Mesodermal cell (in vitro differentiated cells): ENCODE results near the gene ZNF521.

Experiments
- H3K27ac ChIP-seq: 2 replicates; pipeline ENCODE4 v1.7.0; 2013; ENCODE audit warnings: mild to moderate bottlenecking, low read depth, low read length, moderate library complexity; ENCODE audit not compliant: severe bottlenecking
- H3K36me3 ChIP-seq: 2 replicates; pipeline ENCODE4 v1.7.1; 2013; ENCODE audit warnings: mild to moderate bottlenecking, low read length, moderate library complexity; ENCODE audit not compliant: control insufficient read depth, insufficient read depth
- H3K4me1 ChIP-seq: one replicate; pipeline ENCODE4 v1.7.1; 2013; ENCODE audit warnings: mild to moderate bottlenecking, low read length; ENCODE audit not compliant: insufficient read depth, control insufficient read depth, poor library complexity, severe bottlenecking
- H3K4me3 ChIP-seq: 2 replicates; pipeline ENCODE4 v1.7.0; 2013; ENCODE audit warnings: low read length, control low read depth, mild to moderate bottlenecking; ENCODE audit not compliant: insufficient read depth, poor library complexity, severe bottlenecking; ENCODE audit errors: extremely low read depth
- H3K9me3 ChIP-seq: 2 replicates; pipeline ENCODE4 v1.7.1; 2013; ENCODE audit warnings: mild to moderate bottlenecking, low read length, moderate library complexity; ENCODE audit not compliant: control insufficient read depth
- WGBS, 2 experiments: methylation state at CpG; one replicate each; pipeline ENCODE4 v1.1.5; 2013; ENCODE audit warnings: missing lambda C conversion rate in 2 of 2; ENCODE audit not compliant: insufficient coverage in 2 of 2; 5-methylcytosine and 5-hydroxymethylcytosine counted together

The ZNF521 gene

GRCh38 chr18:25335676-25336075 lies 16.3 kb downstream of the ZNF521 start:
- Histone ChIP-seq H3K4me1 (peaks cover 7% of the 10 kb centered on the region), H3K27ac (no peak overlapping the region), H3K9me3 (no peaks in the 10 kb centered on the region), H3K4me3 (no peak overlapping the region), H3K36me3 (no peaks in the 10 kb centered on the region)
- 90 to 93% methylated on average over 5 to 6 of the region's 6 CpGs for WGBS, 2 experiments

GRCh38 chr18:25335062-25335461 lies 16.9 kb downstream of the ZNF521 start:
- peaks cover 7% of the 10 kb centered on the region for H3K4me1 ChIP-seq
- H3K36me3 ChIP-seq = no peaks in the 10 kb centered on the region
- H3K9me3 ChIP-seq = no peaks in the 10 kb centered on the region
- WGBS, 2 experiments = 89 to 100% methylated on average over 3 of the region's 3 CpGs
- no peak overlapping the region for H3K4me3 ChIP-seq
- no peak overlapping the region for H3K27ac ChIP-seq

- Histone ChIP-seq H3K27ac (no peak overlapping the region), H3K36me3 (no peaks in the 10 kb centered on the region), H3K9me3 (no peaks in the 10 kb centered on the region), H3K4me3 (no peak overlapping the region), H3K4me1 (peaks cover 7% of the 10 kb centered on the region)
- WGBS, 2 experiments = 80 to 100% methylated on average over 1 of the region's 2 CpGs
These were observed 17.4 kb downstream of the ZNF521 start for GRCh38 chr18:25334588-25334987.

GRCh38 chr18:25332002-25332401 lies 20.0 kb downstream of the ZNF521 start:
- no peaks in the 10 kb centered on the region for H3K36me3 ChIP-seq
- no peak overlapping the region for H3K4me3 ChIP-seq
- no peak overlapping the region for H3K27ac ChIP-seq
- H3K9me3 ChIP-seq = no peaks in the 10 kb centered on the region
- peaks cover 14% of the 10 kb centered on the region for H3K4me1 ChIP-seq

GRCh38 chr18:25329783-25330182 lies 22.2 kb downstream of the ZNF521 start:
- WGBS, 2 experiments = 88 to 92% methylated on average over 1 of the region's 1 CpG
- no peak overlapping the region for H3K4me3 ChIP-seq
- H3K9me3 ChIP-seq = no peaks in the 10 kb centered on the region
- peaks cover 14% of the 10 kb centered on the region for H3K4me1 ChIP-seq
- H3K27ac ChIP-seq = no peak overlapping the region
- no peaks in the 10 kb centered on the region for H3K36me3 ChIP-seq

GRCh38 chr18:25327584-25327983 lies 24.4 kb downstream of the ZNF521 start:
- 85 to 87% methylated on average over 9 of the region's 9 CpGs for WGBS, 2 experiments
- H3K4me3 ChIP-seq = no peak overlapping the region
- no peak overlapping the region for H3K27ac ChIP-seq
- no peaks in the 10 kb centered on the region for H3K9me3 ChIP-seq
- no peaks in the 10 kb centered on the region for H3K36me3 ChIP-seq
- H3K4me1 ChIP-seq = peaks cover 14% of the 10 kb centered on the region

- Histone ChIP-seq H3K27ac (no peak overlapping the region), H3K9me3 (no peaks in the 10 kb centered on the region), H3K4me3 (no peak overlapping the region), H3K4me1 (peaks cover 18% of the 10 kb centered on the region), H3K36me3 (peaks cover 5% of the 10 kb centered on the region)
- 80 to 100% methylated on average over 1 of the region's 4 CpGs for WGBS, 2 experiments
These were observed 25.5 kb downstream of the ZNF521 start for GRCh38 chr18:25326361-25326952.

GRCh38 chr18:25322806-25323205 lies 29.2 kb downstream of the ZNF521 start:
- Histone ChIP-seq H3K4me3 (no peak overlapping the region), H3K27ac (no peak overlapping the region), H3K9me3 (no peaks in the 10 kb centered on the region), H3K4me1 (peaks cover 13% of the 10 kb centered on the region), H3K36me3 (peaks cover 33% of the 10 kb centered on the region)
- 63 to 83% methylated on average over 2 of the region's 4 CpGs for WGBS, 2 experiments

GRCh38 chr18:25316381-25317018 lies 35.5 kb downstream of the ZNF521 start:
- Histone ChIP-seq H3K9me3 (no peaks in the 10 kb centered on the region), H3K4me1 (peaks cover 1% of the 10 kb centered on the region), H3K4me3 (no peak overlapping the region), H3K27ac (no peak overlapping the region), H3K36me3 (peaks cover 28% of the 10 kb centered on the region)
- WGBS, 2 experiments = 83 to 87% methylated on average over 9 of the region's 9 CpGs

GRCh38 chr18:25314838-25315190 lies 37.2 kb downstream of the ZNF521 start:
- Histone ChIP-seq H3K36me3 (peaks cover 14% of the 10 kb centered on the region), H3K4me1 (no peaks in the 10 kb centered on the region), H3K4me3 (no peak overlapping the region), H3K27ac (no peak overlapping the region), H3K9me3 (no peaks in the 10 kb centered on the region)

- H3K4me3 ChIP-seq = no peak overlapping the region
- H3K4me1 ChIP-seq = no peaks in the 10 kb centered on the region
- WGBS, 2 experiments = 100% methylated on average over 1 of the region's 3 CpGs
These were observed 37.7 kb downstream of the ZNF521 start for GRCh38 chr18:25314151-25314837.

More at GRCh38 chr18:25314151-25314837, 37.7 kb downstream of the ZNF521 start:
- H3K27ac ChIP-seq = no peak overlapping the region
- peaks cover 9% of the 10 kb centered on the region for H3K36me3 ChIP-seq
- no peaks in the 10 kb centered on the region for H3K9me3 ChIP-seq
